HEK293 (cell line): ENCODE measurements around the gene EXOC2.

ENCODE experiments used
- CTCF ChIA-PET: fragments of 350-600 bp; formaldehyde crosslinking; extraction: SDS; loops from one replicate; lab custom pipeline; 2021; ENCODE audit warnings: antibody characterized with exemption; lab: Yijun Ruan, JAX
- POLR2A ChIA-PET: fragments of 300-600 bp; formaldehyde crosslinking; extraction: SDS; loops from one replicate; lab custom pipeline; 2020; ENCODE audit warnings: antibody characterized with exemption, inconsistent platforms; lab: Yijun Ruan, JAX
- H3K27ac ChIP-seq: fragments of 200-500 bp; sonication (Bioruptor generic); 2 replicates; pipeline ENCODE4 v1.5.1; 2014; ENCODE audit warnings: low read depth, low read length, control low read depth, inconsistent platforms; ENCODE audit errors: extremely low read depth
- H3K36me3 ChIP-seq, 2 experiments: fragments of 200-500 bp in 1 of 2; sonication (Bioruptor generic) in 1 of 2; 1 replicate in 1 of 2; 2 replicates in 1 of 2; pipeline ENCODE4 v1.5.1; 2014 to 2017; ENCODE audit warnings: inconsistent platforms in 2 of 2, low read length in 2 of 2; ENCODE audit not compliant: control insufficient read depth in 2 of 2, insufficient read depth in 1 of 2
- H3K4me1 ChIP-seq: fragments of 200-500 bp; sonication (Bioruptor generic); 2 replicates; pipeline ENCODE4 v1.5.1; 2014; ENCODE audit warnings: mild to moderate bottlenecking, low read length, inconsistent platforms; ENCODE audit not compliant: control insufficient read depth, insufficient read depth
- H3K4me3 ChIP-seq: 2 replicates; pipeline ENCODE4 v1.5.1; 2011; ENCODE audit warnings: low read depth, mild to moderate bottlenecking, control low read depth, low read length, moderate library complexity
- H3K9me3 ChIP-seq: fragments of 200-500 bp; sonication (Bioruptor generic); 2 replicates; pipeline ENCODE4 v1.5.1; 2014; ENCODE audit warnings: low read depth, low read length, inconsistent platforms; ENCODE audit not compliant: control insufficient read depth, insufficient read depth
- OSR2 ChIP-seq: fragments of 450-650 bp; formaldehyde crosslinking; IDR thresholded peaks from 2 replicates; pipeline ENCODE4 v1.5.1; 2016; ENCODE audit warnings: missing biosample characterization, missing genetic modification characterization
- SCRT1 ChIP-seq: fragments of 450-650 bp; formaldehyde crosslinking; IDR thresholded peaks from 2 replicates; pipeline ENCODE4 v1.5.1; 2016; ENCODE audit warnings: missing biosample characterization, missing genetic modification characterization, borderline replicate concordance
- ZBTB21 ChIP-seq: fragments of 450-650 bp; formaldehyde crosslinking; IDR thresholded peaks from 2 replicates; pipeline ENCODE4 v1.5.1; 2017; ENCODE audit warnings: missing biosample characterization, missing genetic modification characterization
- ZFP37 ChIP-seq: fragments of 450-650 bp; formaldehyde crosslinking; IDR thresholded peaks from 2 replicates; pipeline ENCODE4 v1.5.1; 2016; ENCODE audit warnings: missing biosample characterization, missing genetic modification characterization
- ZNF155 ChIP-seq: fragments of 450-650 bp; formaldehyde crosslinking; IDR thresholded peaks from 2 replicates; pipeline ENCODE4 v1.5.1; 2016; ENCODE audit warnings: missing biosample characterization, missing genetic modification characterization
- ZNF16 ChIP-seq: fragments of 450-650 bp; formaldehyde crosslinking; IDR thresholded peaks from 2 replicates; pipeline ENCODE4 v1.5.1; 2016; ENCODE audit warnings: low read depth, missing biosample characterization, missing genetic modification characterization
- ZNF211 ChIP-seq: fragments of 450-650 bp; formaldehyde crosslinking; IDR thresholded peaks from 2 replicates; pipeline ENCODE4 v1.5.1; 2016; ENCODE audit warnings: low read depth, missing biosample characterization, missing genetic modification characterization
- ZNF239 ChIP-seq: fragments of 450-650 bp; formaldehyde crosslinking; IDR thresholded peaks from 2 replicates; pipeline ENCODE4 v1.5.1; 2016; ENCODE audit warnings: missing biosample characterization, missing genetic modification characterization
- ZNF24 ChIP-seq: fragments of 450-650 bp; formaldehyde crosslinking; IDR thresholded peaks from 2 replicates; pipeline ENCODE4 v1.5.1; 2016; ENCODE audit warnings: missing biosample characterization, missing genetic modification characterization
- ZNF266 ChIP-seq: fragments of 450-650 bp; formaldehyde crosslinking; IDR thresholded peaks from 2 replicates; pipeline ENCODE4 v1.5.1; 2016; ENCODE audit warnings: missing biosample characterization, missing genetic modification characterization, low read depth
- ZNF341 ChIP-seq: fragments of 450-650 bp; formaldehyde crosslinking; IDR thresholded peaks from 2 replicates; pipeline ENCODE4; 2016; ENCODE audit warnings: low read depth, missing biosample characterization, missing genetic modification characterization
- ZNF473 ChIP-seq: fragments of 450-650 bp; formaldehyde crosslinking; IDR thresholded peaks from 2 replicates; pipeline ENCODE4 v1.5.1; 2017; ENCODE audit warnings: missing biosample characterization, missing genetic modification characterization
- ZNF501 ChIP-seq: fragments of 450-650 bp; formaldehyde crosslinking; IDR thresholded peaks from 2 replicates; pipeline ENCODE4 v1.5.1; 2016; ENCODE audit warnings: missing biosample characterization, missing genetic modification characterization
- ZNF549 ChIP-seq: fragments of 450-650 bp; IDR thresholded peaks from 2 replicates; pipeline ENCODE4 v1.5.1; 2018; ENCODE audit warnings: missing biosample characterization, missing genetic modification characterization, mild to moderate bottlenecking, inconsistent platforms, moderate library complexity
- ZNF555 ChIP-seq: fragments of 450-650 bp; formaldehyde crosslinking; conservative IDR thresholded peaks from 2 replicates; pipeline ENCODE4 v1.5.1; 2017; ENCODE audit warnings: missing biosample characterization, mild to moderate bottlenecking, missing genetic modification characterization, inconsistent platforms
- ZNF776 ChIP-seq: fragments of 450-650 bp; formaldehyde crosslinking; IDR thresholded peaks from 2 replicates; pipeline ENCODE4 v1.5.0; 2017; ENCODE audit warnings: missing biosample characterization, missing genetic modification characterization, borderline replicate concordance
- ZNF791 ChIP-seq: fragments of 450-650 bp; formaldehyde crosslinking; IDR thresholded peaks from 2 replicates; pipeline ENCODE4 v1.5.1; 2016; ENCODE audit warnings: missing biosample characterization, missing genetic modification characterization
- TF ChIP-seq, protein P1 (sequence below): fragments of 450-650 bp; formaldehyde crosslinking; conservative IDR thresholded peaks from 2 replicates; pipeline ENCODE4 v1.5.1; 2016; ENCODE audit warnings: low read depth, missing biosample characterization, missing genetic modification characterization
- TF ChIP-seq, protein P2 (sequence below): fragments of 450-650 bp; formaldehyde crosslinking; IDR thresholded peaks from 2 replicates; pipeline ENCODE4 v1.5.1; 2016; ENCODE audit warnings: missing biosample characterization, missing genetic modification characterization
- TF ChIP-seq, protein P3 (sequence below): fragments of 450-650 bp; IDR thresholded peaks from 2 replicates; pipeline ENCODE4 v1.5.1; 2018; ENCODE audit warnings: missing biosample characterization, missing genetic modification characterization
- TF ChIP-seq, protein P4 (sequence below): fragments of 450-650 bp; formaldehyde crosslinking; IDR thresholded peaks from 2 replicates; pipeline ENCODE4 v1.5.1; 2016; ENCODE audit warnings: missing biosample characterization, missing genetic modification characterization, low read depth

EXOC2 gene

DNA sequence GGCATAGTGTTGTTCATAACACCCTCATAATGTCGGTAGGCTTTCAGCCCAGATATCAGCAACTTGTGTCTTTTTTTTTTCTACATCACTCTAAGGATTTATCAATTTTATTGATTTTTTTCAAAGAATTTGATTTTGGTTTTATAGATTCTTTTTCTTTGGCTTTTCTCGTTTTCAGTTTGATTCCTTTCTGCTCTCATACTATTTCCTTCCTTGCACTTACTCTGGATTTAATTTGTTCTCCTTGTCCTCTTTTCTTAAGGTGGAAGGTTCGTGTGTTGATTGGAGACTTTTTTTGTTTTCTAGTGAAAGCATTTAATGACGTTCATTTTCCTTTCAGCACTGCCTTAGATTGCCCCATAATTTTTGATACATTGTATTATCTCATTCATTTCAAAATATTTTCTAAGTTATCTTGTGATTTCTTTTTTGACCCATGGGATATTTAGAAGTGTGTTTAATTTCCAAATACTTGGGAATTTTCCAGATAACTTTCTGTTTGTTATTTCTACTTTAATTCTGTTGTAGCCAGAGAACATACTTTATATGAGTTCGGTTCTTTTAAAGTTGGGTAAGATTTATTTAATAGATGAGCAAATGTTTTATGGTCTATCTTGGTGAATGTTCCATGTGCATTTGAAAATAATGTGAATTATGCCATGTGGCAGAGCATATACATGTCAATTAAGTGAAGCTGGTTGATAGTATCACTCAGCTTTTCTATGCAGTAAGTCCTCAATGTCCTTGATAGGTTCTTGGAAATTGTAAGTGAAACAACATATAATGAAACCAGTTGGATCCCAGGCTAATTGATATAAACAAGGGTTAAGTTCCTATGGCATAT is 238.6 kb downstream of the EXOC2 start (continued):
- TF ChIP-seq, protein P1, sequence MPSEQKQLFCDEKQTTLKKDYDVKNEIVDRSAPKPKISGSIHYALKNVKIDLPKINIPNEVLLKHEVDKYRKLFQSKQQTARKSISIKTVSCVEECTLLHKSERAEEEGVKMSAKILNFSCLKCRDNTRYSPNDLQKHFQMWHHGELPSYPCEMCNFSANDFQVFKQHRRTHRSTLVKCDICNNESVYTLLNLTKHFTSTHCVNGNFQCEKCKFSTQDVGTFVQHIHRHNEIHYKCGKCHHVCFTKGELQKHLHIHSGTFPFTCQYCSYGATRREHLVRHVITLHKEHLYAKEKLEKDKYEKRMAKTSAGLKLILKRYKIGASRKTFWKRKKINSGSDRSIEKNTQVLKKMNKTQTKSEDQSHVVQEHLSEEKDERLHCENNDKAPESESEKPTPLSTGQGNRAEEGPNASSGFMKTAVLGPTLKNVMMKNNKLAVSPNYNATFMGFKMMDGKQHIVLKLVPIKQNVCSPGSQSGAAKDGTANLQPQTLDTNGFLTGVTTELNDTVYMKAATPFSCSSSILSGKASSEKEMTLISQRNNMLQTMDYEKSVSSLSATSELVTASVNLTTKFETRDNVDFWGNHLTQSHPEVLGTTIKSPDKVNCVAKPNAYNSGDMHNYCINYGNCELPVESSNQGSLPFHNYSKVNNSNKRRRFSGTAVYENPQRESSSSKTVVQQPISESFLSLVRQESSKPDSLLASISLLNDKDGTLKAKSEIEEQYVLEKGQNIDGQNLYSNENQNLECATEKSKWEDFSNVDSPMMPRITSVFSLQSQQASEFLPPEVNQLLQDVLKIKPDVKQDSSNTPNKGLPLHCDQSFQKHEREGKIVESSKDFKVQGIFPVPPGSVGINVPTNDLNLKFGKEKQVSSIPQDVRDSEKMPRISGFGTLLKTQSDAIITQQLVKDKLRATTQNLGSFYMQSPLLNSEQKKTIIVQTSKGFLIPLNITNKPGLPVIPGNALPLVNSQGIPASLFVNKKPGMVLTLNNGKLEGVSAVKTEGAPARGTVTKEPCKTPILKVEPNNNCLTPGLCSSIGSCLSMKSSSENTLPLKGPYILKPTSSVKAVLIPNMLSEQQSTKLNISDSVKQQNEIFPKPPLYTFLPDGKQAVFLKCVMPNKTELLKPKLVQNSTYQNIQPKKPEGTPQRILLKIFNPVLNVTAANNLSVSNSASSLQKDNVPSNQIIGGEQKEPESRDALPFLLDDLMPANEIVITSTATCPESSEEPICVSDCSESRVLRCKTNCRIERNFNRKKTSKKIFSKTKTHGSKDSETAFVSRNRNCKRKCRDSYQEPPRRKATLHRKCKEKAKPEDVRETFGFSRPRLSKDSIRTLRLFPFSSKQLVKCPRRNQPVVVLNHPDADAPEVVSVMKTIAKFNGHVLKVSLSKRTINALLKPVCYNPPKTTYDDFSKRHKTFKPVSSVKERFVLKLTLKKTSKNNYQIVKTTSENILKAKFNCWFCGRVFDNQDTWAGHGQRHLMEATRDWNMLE (tag by site-specific recombination), result no peak
- no peak for TF ChIP-seq ZNF211
- TF ChIP-seq, protein P2, sequence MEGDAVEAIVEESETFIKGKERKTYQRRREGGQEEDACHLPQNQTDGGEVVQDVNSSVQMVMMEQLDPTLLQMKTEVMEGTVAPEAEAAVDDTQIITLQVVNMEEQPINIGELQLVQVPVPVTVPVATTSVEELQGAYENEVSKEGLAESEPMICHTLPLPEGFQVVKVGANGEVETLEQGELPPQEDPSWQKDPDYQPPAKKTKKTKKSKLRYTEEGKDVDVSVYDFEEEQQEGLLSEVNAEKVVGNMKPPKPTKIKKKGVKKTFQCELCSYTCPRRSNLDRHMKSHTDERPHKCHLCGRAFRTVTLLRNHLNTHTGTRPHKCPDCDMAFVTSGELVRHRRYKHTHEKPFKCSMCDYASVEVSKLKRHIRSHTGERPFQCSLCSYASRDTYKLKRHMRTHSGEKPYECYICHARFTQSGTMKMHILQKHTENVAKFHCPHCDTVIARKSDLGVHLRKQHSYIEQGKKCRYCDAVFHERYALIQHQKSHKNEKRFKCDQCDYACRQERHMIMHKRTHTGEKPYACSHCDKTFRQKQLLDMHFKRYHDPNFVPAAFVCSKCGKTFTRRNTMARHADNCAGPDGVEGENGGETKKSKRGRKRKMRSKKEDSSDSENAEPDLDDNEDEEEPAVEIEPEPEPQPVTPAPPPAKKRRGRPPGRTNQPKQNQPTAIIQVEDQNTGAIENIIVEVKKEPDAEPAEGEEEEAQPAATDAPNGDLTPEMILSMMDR (tag by site-specific recombination), result no peak
- no peak for TF ChIP-seq ZNF555 (tag by site-specific recombination)
- no peak for TF ChIP-seq OSR2

- no peaks in the 10 kb centered on the region for H3K9me3 ChIP-seq
- CTCF ChIA-PET, result no interaction called here
- POLR2A ChIA-PET, result no interaction called here
- TF ChIP-seq ZNF239 (tag by site-specific recombination), result no peak
- TF ChIP-seq ZNF24 (tag by site-specific recombination), result no peak
- no peak for TF ChIP-seq ZFP37 (tag by site-specific recombination)
- no peak for TF ChIP-seq ZNF341 (tag by site-specific recombination)
- TF ChIP-seq ZNF16 (tag by site-specific recombination), result no peak
- TF ChIP-seq SCRT1 (tag by site-specific recombination), result no peak
- no peak for TF ChIP-seq ZNF155 (tag by site-specific recombination)
- no peak for TF ChIP-seq ZNF266 (tag by site-specific recombination)
- no peak for TF ChIP-seq ZNF501 (tag by site-specific recombination)
- TF ChIP-seq ZNF473 (tag by site-specific recombination), result no peak
- TF ChIP-seq, protein P3, sequence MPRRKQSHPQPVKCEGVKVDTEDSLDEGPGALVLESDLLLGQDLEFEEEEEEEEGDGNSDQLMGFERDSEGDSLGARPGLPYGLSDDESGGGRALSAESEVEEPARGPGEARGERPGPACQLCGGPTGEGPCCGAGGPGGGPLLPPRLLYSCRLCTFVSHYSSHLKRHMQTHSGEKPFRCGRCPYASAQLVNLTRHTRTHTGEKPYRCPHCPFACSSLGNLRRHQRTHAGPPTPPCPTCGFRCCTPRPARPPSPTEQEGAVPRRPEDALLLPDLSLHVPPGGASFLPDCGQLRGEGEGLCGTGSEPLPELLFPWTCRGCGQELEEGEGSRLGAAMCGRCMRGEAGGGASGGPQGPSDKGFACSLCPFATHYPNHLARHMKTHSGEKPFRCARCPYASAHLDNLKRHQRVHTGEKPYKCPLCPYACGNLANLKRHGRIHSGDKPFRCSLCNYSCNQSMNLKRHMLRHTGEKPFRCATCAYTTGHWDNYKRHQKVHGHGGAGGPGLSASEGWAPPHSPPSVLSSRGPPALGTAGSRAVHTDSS, result no peak
- no peak for TF ChIP-seq ZBTB21 (tag by site-specific recombination)
- TF ChIP-seq ZNF776 (tag by site-specific recombination), result no peak
- TF ChIP-seq, protein P4, sequence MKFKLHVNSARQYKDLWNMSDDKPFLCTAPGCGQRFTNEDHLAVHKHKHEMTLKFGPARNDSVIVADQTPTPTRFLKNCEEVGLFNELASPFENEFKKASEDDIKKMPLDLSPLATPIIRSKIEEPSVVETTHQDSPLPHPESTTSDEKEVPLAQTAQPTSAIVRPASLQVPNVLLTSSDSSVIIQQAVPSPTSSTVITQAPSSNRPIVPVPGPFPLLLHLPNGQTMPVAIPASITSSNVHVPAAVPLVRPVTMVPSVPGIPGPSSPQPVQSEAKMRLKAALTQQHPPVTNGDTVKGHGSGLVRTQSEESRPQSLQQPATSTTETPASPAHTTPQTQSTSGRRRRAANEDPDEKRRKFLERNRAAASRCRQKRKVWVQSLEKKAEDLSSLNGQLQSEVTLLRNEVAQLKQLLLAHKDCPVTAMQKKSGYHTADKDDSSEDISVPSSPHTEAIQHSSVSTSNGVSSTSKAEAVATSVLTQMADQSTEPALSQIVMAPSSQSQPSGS (tag by site-specific recombination), result no peak
- no peak for TF ChIP-seq ZNF791 (tag by site-specific recombination)
- TF ChIP-seq ZNF549, result no peak
- TF ChIP-seq, all 188 proteins: peak for 0
- no peak overlapping the region for H3K27ac ChIP-seq
- H3K4me3 ChIP-seq, result no peak overlapping the region
- no peaks in the 10 kb centered on the region for H3K36me3 ChIP-seq
- H3K4me1 ChIP-seq, result no peaks in the 10 kb centered on the region
Measured at GRCh38 chr6:453152-453551, 239.8 kb downstream of the EXOC2 start.
